WTC11 (cell line): ENCODE data around the gene ADORA2B. TPM values are rescaled to one million over a fixed set of nuclear protein-coding genes. Genes with fewer than 3 reads are reported as not detected.

Experiments used
- ATAC-seq: fragments of 200-7000 bp; cut with Tn5 transposase; 2 replicates; pipeline ENCODE4 v1.10.0; 2021; ENCODE audit warnings: mild to moderate bottlenecking, moderate library complexity
- CTCF ChIA-PET: fragments of 300-600 bp; sonication (Branson Sonifier 250); formaldehyde crosslinking; loops from one replicate; lab custom pipeline; 2021; ENCODE audit warnings: antibody characterized with exemption; lab: Charles Lee
- POLR2A ChIA-PET: fragments of 350-600 bp; sonication (Branson Sonifier 250); formaldehyde crosslinking; loops from one replicate; lab custom pipeline; 2021; ENCODE audit warnings: antibody characterized with exemption; lab: Charles Lee
- DNase-seq: peaks from one replicate; pipeline ENCODE4 v3.0.0; 2021; ENCODE audit warnings: low spot score
- H3K27ac Mint-ChIP-seq: 2 replicates; pipeline ENCODE4 v1.8.0; 2021; ENCODE audit warnings: mixed read lengths
- H3K27me3 Mint-ChIP-seq: 2 replicates; pipeline ENCODE4 v1.8.0; 2021; ENCODE audit warnings: low read depth, mild to moderate bottlenecking, moderate library complexity, mixed read lengths
- H3K36me3 Mint-ChIP-seq: 2 replicates; pipeline ENCODE4 v1.8.0; 2021; ENCODE audit warnings: mixed read lengths
- H3K4me1 Mint-ChIP-seq: 2 replicates; pipeline ENCODE4 v1.8.0; 2022; ENCODE audit warnings: mixed read lengths
- H3K4me3 Mint-ChIP-seq: 2 replicates; pipeline ENCODE4 v1.8.0; 2021; ENCODE audit warnings: mild to moderate bottlenecking, moderate library complexity, mixed read lengths
- H3K9me3 Mint-ChIP-seq: 2 replicates; pipeline ENCODE4 v1.8.0; 2021; ENCODE audit warnings: mixed read lengths
- AFF4 ChIP-seq: sonication (generic); formaldehyde crosslinking; IDR thresholded peaks from 2 replicates; pipeline ENCODE4 v1.8.1; 2023; ENCODE audit warnings: mild to moderate bottlenecking, missing genetic modification reagents, borderline replicate concordance
- ARID4B ChIP-seq: sonication (generic); formaldehyde crosslinking; IDR thresholded peaks from 2 replicates; pipeline ENCODE4 v1.8.0; 2023; ENCODE audit warnings: missing genetic modification reagents, mild to moderate bottlenecking, borderline replicate concordance
- ATF1 ChIP-seq: sonication (generic); formaldehyde crosslinking; IDR thresholded peaks from 2 replicates; pipeline ENCODE4 v1.8.1; 2023; ENCODE audit warnings: mild to moderate bottlenecking, moderate library complexity, missing genetic modification reagents
- CBFB ChIP-seq: sonication (generic); formaldehyde crosslinking; IDR thresholded peaks from 2 replicates; pipeline ENCODE4 v1.8.1; 2022; ENCODE audit warnings: mild to moderate bottlenecking, low read depth, missing genetic modification reagents
- ETV6 ChIP-seq: sonication (generic); formaldehyde crosslinking; IDR thresholded peaks from 2 replicates; pipeline ENCODE4 v1.8.1; 2022; ENCODE audit warnings: mild to moderate bottlenecking, missing genetic modification reagents
- FOXP1 ChIP-seq: sonication (generic); formaldehyde crosslinking; IDR thresholded peaks from 2 replicates; pipeline ENCODE4 v1.8.0; 2022; ENCODE audit warnings: missing genetic modification reagents, mild to moderate bottlenecking, moderate library complexity, borderline replicate concordance
- JAZF1 ChIP-seq: fragments of 250-450 bp; sonication (Bioruptor Pico); IDR thresholded peaks from 2 replicates; pipeline ENCODE4 v1.9.0; 2021; ENCODE audit warnings: moderate library complexity, mild to moderate bottlenecking, inconsistent platforms
- PRRX2 ChIP-seq: fragments of 250-450 bp; sonication (Bioruptor Pico); IDR thresholded peaks from 2 replicates; pipeline ENCODE4 v1.8.0; 2021; ENCODE audit warnings: mild to moderate bottlenecking
- SMAD3 ChIP-seq: sonication (generic); formaldehyde crosslinking; IDR thresholded peaks from 2 replicates; pipeline ENCODE4 v1.8.0; 2022; ENCODE audit warnings: missing genetic modification reagents, mild to moderate bottlenecking, borderline replicate concordance
- TEAD4 ChIP-seq: sonication (generic); formaldehyde crosslinking; IDR thresholded peaks from 2 replicates; pipeline ENCODE4 v1.8.0; 2022; ENCODE audit warnings: mild to moderate bottlenecking, missing genetic modification reagents
- ZBTB21 ChIP-seq: sonication (generic); formaldehyde crosslinking; IDR thresholded peaks from 2 replicates; pipeline ENCODE4 v1.8.1; 2023; ENCODE audit warnings: mild to moderate bottlenecking, missing genetic modification reagents, borderline replicate concordance
- ZNF138 ChIP-seq: sonication (generic); formaldehyde crosslinking; conservative IDR thresholded peaks from 2 replicates; pipeline ENCODE4 v1.8.1; 2022; ENCODE audit warnings: mild to moderate bottlenecking, moderate library complexity, missing genetic modification reagents
- ZNF281 ChIP-seq: sonication (generic); formaldehyde crosslinking; IDR thresholded peaks from 2 replicates; pipeline ENCODE4 v1.8.0; 2023; ENCODE audit warnings: mild to moderate bottlenecking, missing genetic modification reagents
- ZNF317 ChIP-seq: sonication (generic); formaldehyde crosslinking; IDR thresholded peaks from 2 replicates; pipeline ENCODE4 v1.8.1; 2023; ENCODE audit warnings: low read depth, mild to moderate bottlenecking, moderate library complexity, missing genetic modification reagents, borderline replicate concordance
- total RNA-seq: library from RNA; stranded (reverse); gene quantifications from 3 replicates; pipeline ENCODE4 v1.2.3, GENCODE V29; 2021
- TF ChIP-seq, protein P1 (sequence below): sonication (generic); formaldehyde crosslinking; IDR thresholded peaks from 2 replicates; pipeline ENCODE4 v1.8.0; 2022; ENCODE audit warnings: missing genetic modification reagents
- TF ChIP-seq, protein P2 (sequence below): sonication (generic); formaldehyde crosslinking; IDR thresholded peaks from 2 replicates; pipeline ENCODE4 v1.8.1; 2023; ENCODE audit warnings: mild to moderate bottlenecking, moderate library complexity, missing genetic modification reagents
- TF ChIP-seq, protein P3 (sequence below): sonication (generic); formaldehyde crosslinking; IDR thresholded peaks from 2 replicates; pipeline ENCODE4 v1.8.0; 2023; ENCODE audit warnings: missing genetic modification reagents

Gene ADORA2B
- total RNA-seq, 1 experiment from 2014 or later: 4.2 TPM

DNA sequence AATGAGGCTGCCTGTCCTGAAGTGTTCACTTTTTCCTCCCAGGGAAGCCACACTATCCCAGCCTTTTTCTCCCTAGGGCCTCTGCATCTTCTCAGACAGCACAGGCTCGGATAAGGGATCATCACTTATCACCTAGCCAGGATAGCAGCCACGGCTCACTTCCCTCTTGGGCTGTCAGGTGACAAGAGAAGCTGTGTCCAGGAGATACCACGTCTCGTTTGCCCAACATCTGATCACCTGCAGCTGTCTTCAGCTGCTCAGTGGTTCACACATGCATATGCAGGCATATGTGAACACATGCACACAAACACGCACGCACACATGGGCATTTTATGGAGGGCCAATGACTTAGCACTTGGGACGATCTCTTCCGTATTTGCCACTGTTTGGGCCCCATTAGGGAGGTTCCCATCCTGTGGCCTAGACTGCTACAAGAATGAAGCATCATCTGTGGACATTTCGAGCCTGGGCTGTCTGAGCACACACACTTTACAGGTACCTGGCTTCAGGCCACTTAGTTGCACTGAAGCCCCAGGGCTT is 32.4 kb upstream of the ADORA2B start:
- Mint-ChIP-seq H3K36me3 (peaks cover 4% of the 10 kb centered on the region; the same call in 1 of the 2 replicates), H3K4me3 (no peak overlapping the region), H3K4me1 (peaks cover 9% of the 10 kb centered on the region), H3K9me3 (peaks cover 12% of the 10 kb centered on the region), H3K27ac (no peak overlapping the region), H3K27me3 (peaks cover 16% of the 10 kb centered on the region)
- no peak for ATAC-seq
- ChIA-PET POLR2A (no interaction called here), CTCF (no interaction called here)
- TF ChIP-seq PRRX2 (CRISPR knock-in tag): no peak
- TF ChIP-seq CBFB (CRISPR knock-in tag): no peak
- TF ChIP-seq, protein P1, sequence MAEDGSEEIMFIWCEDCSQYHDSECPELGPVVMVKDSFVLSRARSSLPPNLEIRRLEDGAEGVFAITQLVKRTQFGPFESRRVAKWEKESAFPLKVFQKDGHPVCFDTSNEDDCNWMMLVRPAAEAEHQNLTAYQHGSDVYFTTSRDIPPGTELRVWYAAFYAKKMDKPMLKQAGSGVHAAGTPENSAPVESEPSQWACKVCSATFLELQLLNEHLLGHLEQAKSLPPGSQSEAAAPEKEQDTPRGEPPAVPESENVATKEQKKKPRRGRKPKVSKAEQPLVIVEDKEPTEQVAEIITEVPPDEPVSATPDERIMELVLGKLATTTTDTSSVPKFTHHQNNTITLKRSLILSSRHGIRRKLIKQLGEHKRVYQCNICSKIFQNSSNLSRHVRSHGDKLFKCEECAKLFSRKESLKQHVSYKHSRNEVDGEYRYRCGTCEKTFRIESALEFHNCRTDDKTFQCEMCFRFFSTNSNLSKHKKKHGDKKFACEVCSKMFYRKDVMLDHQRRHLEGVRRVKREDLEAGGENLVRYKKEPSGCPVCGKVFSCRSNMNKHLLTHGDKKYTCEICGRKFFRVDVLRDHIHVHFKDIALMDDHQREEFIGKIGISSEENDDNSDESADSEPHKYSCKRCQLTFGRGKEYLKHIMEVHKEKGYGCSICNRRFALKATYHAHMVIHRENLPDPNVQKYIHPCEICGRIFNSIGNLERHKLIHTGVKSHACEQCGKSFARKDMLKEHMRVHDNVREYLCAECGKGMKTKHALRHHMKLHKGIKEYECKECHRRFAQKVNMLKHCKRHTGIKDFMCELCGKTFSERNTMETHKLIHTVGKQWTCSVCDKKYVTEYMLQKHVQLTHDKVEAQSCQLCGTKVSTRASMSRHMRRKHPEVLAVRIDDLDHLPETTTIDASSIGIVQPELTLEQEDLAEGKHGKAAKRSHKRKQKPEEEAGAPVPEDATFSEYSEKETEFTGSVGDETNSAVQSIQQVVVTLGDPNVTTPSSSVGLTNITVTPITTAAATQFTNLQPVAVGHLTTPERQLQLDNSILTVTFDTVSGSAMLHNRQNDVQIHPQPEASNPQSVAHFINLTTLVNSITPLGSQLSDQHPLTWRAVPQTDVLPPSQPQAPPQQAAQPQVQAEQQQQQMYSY: no peak
- TF ChIP-seq JAZF1 (CRISPR knock-in tag): no peak
- TF ChIP-seq ZBTB21 (CRISPR knock-in tag): no peak
- no peak for TF ChIP-seq ARID4B (CRISPR knock-in tag)
- no peak for TF ChIP-seq AFF4 (CRISPR knock-in tag)
- TF ChIP-seq ATF1 (CRISPR knock-in tag): no peak
- TF ChIP-seq FOXP1 (CRISPR knock-in tag): no peak
- no peak for TF ChIP-seq ZNF138 (CRISPR knock-in tag)
- peak; percentile 4 for DNase-seq

DNA sequence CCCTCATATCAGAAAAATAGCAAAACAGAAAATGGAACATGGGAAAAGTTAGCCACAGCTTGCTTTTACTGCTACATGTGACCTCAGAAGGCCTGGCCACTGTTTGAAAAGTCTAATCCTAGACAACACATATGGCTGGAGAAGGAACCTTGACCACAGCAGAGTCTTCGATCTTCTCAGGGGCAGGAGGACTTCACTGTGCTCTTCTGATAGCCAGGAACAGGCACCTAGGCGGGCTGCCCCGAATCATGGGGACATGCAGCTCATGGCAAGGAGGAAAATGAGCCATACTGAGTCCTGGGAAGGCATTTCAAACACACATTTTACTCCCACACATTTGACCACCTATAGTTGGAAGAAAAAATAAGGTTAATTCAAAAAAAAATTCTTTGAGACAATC is 31.1 kb upstream of the ADORA2B start:
- Mint-ChIP-seq H3K27me3 (peaks cover 23% of the 10 kb centered on the region), H3K4me3 (no peak overlapping the region), H3K27ac (no peak overlapping the region), H3K9me3 (peaks cover 12% of the 10 kb centered on the region), H3K4me1 (peaks cover 8% of the 10 kb centered on the region), H3K36me3 (peaks cover 4% of the 10 kb centered on the region; the same call in 1 of the 2 replicates)
- POLR2A ChIA-PET: no interaction called here
- no peak for DNase-seq
- ATAC-seq: no peak
- CTCF ChIA-PET: no interaction called here
- TF ChIP-seq SMAD3 (CRISPR knock-in tag): no peak
- TF ChIP-seq ETV6: no peak
- TF ChIP-seq, protein P2, sequence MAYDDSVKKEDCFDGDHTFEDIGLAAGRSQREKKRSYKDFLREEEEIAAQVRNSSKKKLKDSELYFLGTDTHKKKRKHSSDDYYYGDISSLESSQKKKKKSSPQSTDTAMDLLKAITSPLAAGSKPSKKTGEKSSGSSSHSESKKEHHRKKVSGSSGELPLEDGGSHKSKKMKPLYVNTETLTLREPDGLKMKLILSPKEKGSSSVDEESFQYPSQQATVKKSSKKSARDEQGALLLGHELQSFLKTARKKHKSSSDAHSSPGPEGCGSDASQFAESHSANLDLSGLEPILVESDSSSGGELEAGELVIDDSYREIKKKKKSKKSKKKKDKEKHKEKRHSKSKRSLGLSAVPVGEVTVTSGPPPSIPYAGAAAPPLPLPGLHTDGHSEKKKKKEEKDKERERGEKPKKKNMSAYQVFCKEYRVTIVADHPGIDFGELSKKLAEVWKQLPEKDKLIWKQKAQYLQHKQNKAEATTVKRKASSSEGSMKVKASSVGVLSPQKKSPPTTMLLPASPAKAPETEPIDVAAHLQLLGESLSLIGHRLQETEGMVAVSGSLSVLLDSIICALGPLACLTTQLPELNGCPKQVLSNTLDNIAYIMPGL: no peak
- no peak for TF ChIP-seq ZNF281
- TF ChIP-seq TEAD4 (CRISPR knock-in tag): no peak
- no peak for TF ChIP-seq ZNF317 (CRISPR knock-in tag)
- TF ChIP-seq, protein P3, sequence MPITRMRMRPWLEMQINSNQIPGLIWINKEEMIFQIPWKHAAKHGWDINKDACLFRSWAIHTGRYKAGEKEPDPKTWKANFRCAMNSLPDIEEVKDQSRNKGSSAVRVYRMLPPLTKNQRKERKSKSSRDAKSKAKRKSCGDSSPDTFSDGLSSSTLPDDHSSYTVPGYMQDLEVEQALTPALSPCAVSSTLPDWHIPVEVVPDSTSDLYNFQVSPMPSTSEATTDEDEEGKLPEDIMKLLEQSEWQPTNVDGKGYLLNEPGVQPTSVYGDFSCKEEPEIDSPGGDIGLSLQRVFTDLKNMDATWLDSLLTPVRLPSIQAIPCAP (CRISPR knock-in tag): no peak
- TF ChIP-seq ZBTB21 (CRISPR knock-in tag): no peak
